ENCODE data around the gene KRTAP19-1. TPM values are rescaled to one million over a fixed set of nuclear protein-coding genes. Genes with fewer than 3 reads are reported as not detected.
"Not testable (repeated sequence)": the region's sequence is repeated elsewhere in the genome, so short reads cannot be mapped to it uniquely, and the experiment has no call there.

Gene KRTAP19-1
- total RNA-seq (2022) (not detected in 2 replicates), Bru-seq, nascent RNA (not detected), BruChase-seq, experiment 1, labeled RNA remaining after a 6-hour chase (not detected), BruChase-seq, experiment 2, labeled RNA remaining after a 2-hour chase (not detected)
- long read RNA-seq: 0 reads

- Mint-ChIP-seq H3K36me3 (ENCODE audit: insufficient read depth, unreplicated experiment) (no peaks in the 10 kb centered on the region), H3K4me3 (ENCODE audit: unreplicated experiment) (no peak within 1 kb of the TSS), H3K4me1 (ENCODE audit: insufficient read depth, unreplicated experiment) (no peaks in the 10 kb centered on the region), H3K27me3 (ENCODE audit: insufficient read depth, unreplicated experiment) (peaks cover 42% of the 10 kb centered on the region), H3K27ac (ENCODE audit: low read depth, unreplicated experiment) (no peak within 1 kb of the TSS), H3K9me3 (ENCODE audit: unreplicated experiment) (no peaks in the 10 kb centered on the region)
- DNase-seq (ENCODE audit: unreplicated experiment): no peak
- intact Hi-C loops (cut with micrococcal nuclease): no loop called here
- TF ChIP-seq, protein P1, sequence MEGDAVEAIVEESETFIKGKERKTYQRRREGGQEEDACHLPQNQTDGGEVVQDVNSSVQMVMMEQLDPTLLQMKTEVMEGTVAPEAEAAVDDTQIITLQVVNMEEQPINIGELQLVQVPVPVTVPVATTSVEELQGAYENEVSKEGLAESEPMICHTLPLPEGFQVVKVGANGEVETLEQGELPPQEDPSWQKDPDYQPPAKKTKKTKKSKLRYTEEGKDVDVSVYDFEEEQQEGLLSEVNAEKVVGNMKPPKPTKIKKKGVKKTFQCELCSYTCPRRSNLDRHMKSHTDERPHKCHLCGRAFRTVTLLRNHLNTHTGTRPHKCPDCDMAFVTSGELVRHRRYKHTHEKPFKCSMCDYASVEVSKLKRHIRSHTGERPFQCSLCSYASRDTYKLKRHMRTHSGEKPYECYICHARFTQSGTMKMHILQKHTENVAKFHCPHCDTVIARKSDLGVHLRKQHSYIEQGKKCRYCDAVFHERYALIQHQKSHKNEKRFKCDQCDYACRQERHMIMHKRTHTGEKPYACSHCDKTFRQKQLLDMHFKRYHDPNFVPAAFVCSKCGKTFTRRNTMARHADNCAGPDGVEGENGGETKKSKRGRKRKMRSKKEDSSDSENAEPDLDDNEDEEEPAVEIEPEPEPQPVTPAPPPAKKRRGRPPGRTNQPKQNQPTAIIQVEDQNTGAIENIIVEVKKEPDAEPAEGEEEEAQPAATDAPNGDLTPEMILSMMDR (IDR thresholded peaks at IDR 0.05; ENCODE audit: unreplicated experiment): no peak
- ChIA-PET CTCF (interaction anchor here (0.7 to 0.9 kb wide), 2 partner anchors 19 to 1008 kb away, joined by 3 to 4 read pairs; no protein-coding TSS in a partner anchor), POLR2A (no interaction called here)
- BruUV-seq (replicated peaks): no TSS peak
Measured at GRCh38 chr21:30480145-30480544, at the start of gene KRTAP19-1. Gene KRTAP19-1 (minus strand): TSS chr21:30480367. CDS start chr21:30480317, 50 bp downstream.

GRCh38 chr21:30518876-30519275, 38.7 kb upstream of the KRTAP19-1 start:
- intact Hi-C loops (cut with micrococcal nuclease): no loop called here
- CTCF ChIA-PET: interaction anchor here (0.6 kb wide), 1 partner anchor 237 kb away, joined by 4 read pairs; no protein-coding TSS in a partner anchor

GRCh38 chr21:30515681-30516080, 35.5 kb upstream of the KRTAP19-1 start:
- H3K27me3 Mint-ChIP-seq (ENCODE audit: insufficient read depth, unreplicated experiment): peaks cover 14% of the 10 kb centered on the region
- no peak overlapping the region for H3K27ac Mint-ChIP-seq (ENCODE audit: low read depth, unreplicated experiment)
- no TSS peak for BruUV-seq (replicated peaks)
- no peak for DNase-seq (ENCODE audit: unreplicated experiment)
- intact Hi-C loops (cut with micrococcal nuclease): no loop called here
- H3K9me3 Mint-ChIP-seq (ENCODE audit: unreplicated experiment): peaks cover 5% of the 10 kb centered on the region
- ChIA-PET CTCF (no interaction called here), POLR2A (no interaction called here)
- TF ChIP-seq, protein P1 (IDR thresholded peaks at IDR 0.05; ENCODE audit: unreplicated experiment): no peak
- H3K4me1 Mint-ChIP-seq (ENCODE audit: insufficient read depth, unreplicated experiment): no peaks in the 10 kb centered on the region
- no peaks in the 10 kb centered on the region for H3K36me3 Mint-ChIP-seq (ENCODE audit: insufficient read depth, unreplicated experiment)
- no peak overlapping the region for H3K4me3 Mint-ChIP-seq (ENCODE audit: unreplicated experiment)

More at GRCh38 chr21:30518876-30519275, 38.7 kb upstream of the KRTAP19-1 start:
- peaks cover 14% of the 10 kb centered on the region for H3K27me3 Mint-ChIP-seq (ENCODE audit: insufficient read depth, unreplicated experiment)
- H3K9me3 Mint-ChIP-seq (ENCODE audit: unreplicated experiment): peaks cover 5% of the 10 kb centered on the region
- TF ChIP-seq, protein P1 (IDR thresholded peaks at IDR 0.05; ENCODE audit: unreplicated experiment): no peak
- H3K4me3 Mint-ChIP-seq (ENCODE audit: unreplicated experiment): no peak overlapping the region
- no TSS peak for BruUV-seq (replicated peaks)
- DNase-seq (ENCODE audit: unreplicated experiment): no peak
- no peaks in the 10 kb centered on the region for H3K4me1 Mint-ChIP-seq (ENCODE audit: insufficient read depth, unreplicated experiment)
- POLR2A ChIA-PET: no interaction called here
- H3K27ac Mint-ChIP-seq (ENCODE audit: low read depth, unreplicated experiment): no peak overlapping the region
- H3K36me3 Mint-ChIP-seq (ENCODE audit: insufficient read depth, unreplicated experiment): no peaks in the 10 kb centered on the region

GRCh38 chr21:30505621-30506205, 25.5 kb upstream of the KRTAP19-1 start:
- CTCF ChIA-PET: interaction anchor here (0.6 to 1.5 kb wide), 12 partner anchors 11 to 1758 kb away, joined by 3 to 6 read pairs (median 4); no protein-coding TSS in a partner anchor
- H3K36me3 Mint-ChIP-seq (ENCODE audit: insufficient read depth, unreplicated experiment); H3K4me1 Mint-ChIP-seq (ENCODE audit: insufficient read depth, unreplicated experiment); H3K9me3 Mint-ChIP-seq (ENCODE audit: unreplicated experiment); H3K27ac Mint-ChIP-seq (ENCODE audit: low read depth, unreplicated experiment); BruUV-seq (replicated peaks); POLR2A ChIA-PET; H3K4me3 Mint-ChIP-seq (ENCODE audit: unreplicated experiment): not testable (repeated sequence)
- H3K27me3 Mint-ChIP-seq (ENCODE audit: insufficient read depth, unreplicated experiment): peaks cover 54% of the 10 kb centered on the region
- TF ChIP-seq, protein P1 (IDR thresholded peaks at IDR 0.05; ENCODE audit: unreplicated experiment): peak; percentile 55
- peak; percentile 41 for DNase-seq (ENCODE audit: unreplicated experiment)
- intact Hi-C loops (cut with micrococcal nuclease): loop anchor here (5.0 to 10.0 kb wide), 3 partner anchors 227 to 582 kb away; no protein-coding TSS in a partner anchor

Measured in MCF 10A (cell line).